Uterus (tissue), 4 donors: ENCODE data around the gene ARSB. TPM values are rescaled to one million over a fixed set of nuclear protein-coding genes. Genes with fewer than 3 reads are reported as not detected.

Experiments used
- DNase-seq, 2 donors: peaks; one replicate each; pipeline ENCODE4 v3.0.0-alpha.2; 2019 to 2020
- H3K27ac ChIP-seq, 2 donors: fragments of 200-600 bp; sonication (generic); 1 replicate in 1 of 2; 2 replicates in 1 of 2; pipeline ENCODE4 v1.5.1; 2016 to 2018
- H3K27me3 ChIP-seq, 2 donors: fragments of 200-600 bp; sonication (generic); one replicate each; pipeline ENCODE4 v1.5.1; 2018 to 2019; ENCODE audit warnings: control low read depth in 1 of 2
- H3K36me3 ChIP-seq, 2 donors: fragments of 200-600 bp; sonication (generic); one replicate each; pipeline ENCODE4 v1.5.1; 2019; ENCODE audit warnings: control low read depth in 1 of 2
- H3K4me1 ChIP-seq, 2 donors: fragments of 200-600 bp; sonication (generic); one replicate each; pipeline ENCODE4 v1.5.1; 2018 to 2019; ENCODE audit warnings: control low read depth in 1 of 2
- H3K4me3 ChIP-seq, 2 donors: fragments of 200-600 bp; sonication (generic); 1 replicate in 1 of 2; 2 replicates in 1 of 2; pipeline ENCODE4 v1.5.1; 2018 to 2019; ENCODE audit warnings: mild to moderate bottlenecking in 1 of 2
- H3K9me3 ChIP-seq, 2 donors: fragments of 200-600 bp; sonication (generic); one replicate each; pipeline ENCODE4 v1.5.1; 2019; ENCODE audit warnings: control low read depth in 1 of 2
- CTCF ChIP-seq, 4 experiments: fragments of 200-600 bp in 2 of 4; fragments of 450-650 bp in 2 of 4; sonication (generic) in 2 of 4; IDR thresholded peaks; one replicate each; pipeline ENCODE4 v1.5.1; 2016 to 2019; ENCODE audit warnings: antibody characterized with exemption in 4 of 4, mild to moderate bottlenecking in 2 of 4, moderate library complexity in 1 of 4
- POLR2A ChIP-seq, 2 donors: fragments of 450-650 bp; IDR thresholded peaks; one replicate each; pipeline ENCODE4 v1.6.1; 2016; ENCODE audit warnings: antibody characterized with exemption in 2 of 2, mild to moderate bottlenecking in 1 of 2, moderate library complexity in 1 of 2
- intact Hi-C: fragments of 100-400 bp; cut with DNase I; formaldehyde crosslinking; loops from one replicate; pipeline ENCODE4 v1.15.1; 2023; ENCODE audit warnings: low total_unique reads
- total RNA-seq, 4 donors: library from RNA; depleted of rRNA in 3 of 4; stranded (reverse); fragments of >200 nt in 3 of 4; gene quantifications; one replicate each; pipeline versions ENCODE4 v1.1.0 to v1.2.4, GENCODE V29; 2014 to 2023
- donor health status: DM: yes; HTN: yes; CAD: no.

Gene ARSB
- total RNA-seq, 4 donors from 2014 or later: 10.0 to 22.7 (median 15.1) TPM

- intact Hi-C loops: no loop called here
- H3K36me3 ChIP-seq: no peaks in the 10 kb centered on the region
- TF ChIP-seq CTCF (IDR thresholded peaks at IDR 0.05) (no peak), POLR2A (IDR thresholded peaks at IDR 0.05) (no peak)
- DNase-seq: no peak
- H3K4me1 ChIP-seq: no peaks in the 10 kb centered on the region
- H3K9me3 ChIP-seq: no peaks in the 10 kb centered on the region
- H3K4me3 ChIP-seq: no peak overlapping the region
- no peaks in the 10 kb centered on the region for H3K27me3 ChIP-seq
- no peak overlapping the region for H3K27ac ChIP-seq
Measured at GRCh38 chr5:78773655-78774054, 211.5 kb downstream of the ARSB start.

GRCh38 chr5:78771260-78772205, 213.6 kb downstream of the ARSB start:
- Histone ChIP-seq H3K9me3 (no peaks in the 10 kb centered on the region), H3K27ac (peak overlapping the region in 1 of 2 donors; percentile 35), H3K36me3 (no peaks in the 10 kb centered on the region), H3K4me1 (no peaks in the 10 kb centered on the region), H3K4me3 (no peak overlapping the region), H3K27me3 (no peaks in the 10 kb centered on the region)
- intact Hi-C loops: no loop called here
- TF ChIP-seq POLR2A (IDR thresholded peaks at IDR 0.05): no peak
- no peak for TF ChIP-seq CTCF (IDR thresholded peaks at IDR 0.05)
- peak in 1 of 2 donors; percentile 20 for DNase-seq

- Histone ChIP-seq H3K27ac (no peak overlapping the region), H3K4me3 (no peak overlapping the region), H3K9me3 (no peaks in the 10 kb centered on the region), H3K4me1 (no peaks in the 10 kb centered on the region), H3K36me3 (no peaks in the 10 kb centered on the region), H3K27me3 (no peaks in the 10 kb centered on the region)
- intact Hi-C loops: no loop called here
- TF ChIP-seq CTCF (IDR thresholded peaks at IDR 0.05): no peak
- TF ChIP-seq POLR2A (IDR thresholded peaks at IDR 0.05): no peak
- no peak for DNase-seq
Measured at GRCh38 chr5:78768781-78769380, 216.2 kb downstream of the ARSB start.

GRCh38 chr5:78766412-78766762, 218.7 kb downstream of the ARSB start:
- Histone ChIP-seq H3K4me1 (no peaks in the 10 kb centered on the region), H3K36me3 (no peaks in the 10 kb centered on the region), H3K4me3 (no peak overlapping the region), H3K27ac (peak overlapping the region; percentile 37 to 41), H3K27me3 (no peaks in the 10 kb centered on the region), H3K9me3 (no peaks in the 10 kb centered on the region)
- TF ChIP-seq POLR2A (IDR thresholded peaks at IDR 0.05): no peak
- no peak for TF ChIP-seq CTCF (IDR thresholded peaks at IDR 0.05)
- DNase-seq: peak in 1 of 2 donors; percentile 22
- intact Hi-C loops: no loop called here
